ENCODE data around the gene PSMD2.

- TF ChIP-seq CTCF (IDR thresholded peaks at IDR 0.05): peak in 9 of 12 donors; percentile 6 to 39 (median 28)
- TF ChIP-seq POLR2A (IDR thresholded peaks at IDR 0.05): no peak
Observed at GRCh38 chr3:184305577-184305976, 6.5 kb downstream of the PSMD2 start.

Data from heart left ventricle (tissue), 13 donors.